Measurements from ENCODE around the gene CFAP92.
A peak's percentile ranks its signal among the peaks of the same experiment; 100 is the strongest.
"Not testable (repeated sequence)": the region's sequence is repeated elsewhere in the genome, so short reads cannot be mapped to it uniquely, and the experiment has no call there.

Gene CFAP92

DNA sequence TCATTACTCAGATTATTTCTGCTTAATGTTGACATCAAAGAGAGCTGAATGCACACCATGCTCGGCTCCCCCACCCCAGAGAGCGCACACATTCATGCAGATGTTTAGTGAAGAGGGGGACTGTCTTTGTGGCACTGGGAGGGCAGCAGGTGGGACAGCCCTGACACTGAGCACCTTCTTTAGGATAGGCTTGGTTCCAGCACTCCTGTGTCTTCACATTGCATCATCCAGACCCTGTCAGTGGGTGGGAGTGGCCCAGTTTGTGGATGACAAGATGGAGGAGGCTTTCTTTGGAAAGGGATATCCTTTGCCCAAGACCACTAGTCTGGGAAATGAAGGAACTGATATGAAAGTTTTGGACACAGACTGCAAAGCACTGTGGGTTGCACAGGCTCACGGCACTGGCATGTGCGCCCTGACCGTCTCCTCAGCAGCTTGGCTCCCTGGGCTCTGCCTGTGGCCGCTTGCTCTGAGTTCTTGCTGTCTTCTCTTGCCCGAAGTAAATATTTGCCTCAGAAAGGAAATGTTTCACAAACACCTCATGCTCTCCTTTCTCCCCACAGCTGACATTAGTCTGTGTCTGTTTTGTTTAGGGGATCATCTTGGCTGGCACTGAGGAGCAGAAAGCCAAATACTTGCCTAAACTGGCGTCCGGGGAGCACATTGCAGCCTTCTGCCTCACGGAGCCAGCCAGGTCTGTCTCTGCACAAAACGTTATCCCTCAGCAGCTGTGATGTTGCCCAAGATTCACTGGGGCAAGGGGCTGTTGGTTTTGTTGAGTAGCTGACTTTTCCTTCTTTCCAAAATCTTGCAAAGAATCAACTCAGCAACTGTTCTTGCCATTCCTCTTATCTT lies 97.8 kb downstream of the CFAP92 start:
- no peak for DNase-seq

DNA sequence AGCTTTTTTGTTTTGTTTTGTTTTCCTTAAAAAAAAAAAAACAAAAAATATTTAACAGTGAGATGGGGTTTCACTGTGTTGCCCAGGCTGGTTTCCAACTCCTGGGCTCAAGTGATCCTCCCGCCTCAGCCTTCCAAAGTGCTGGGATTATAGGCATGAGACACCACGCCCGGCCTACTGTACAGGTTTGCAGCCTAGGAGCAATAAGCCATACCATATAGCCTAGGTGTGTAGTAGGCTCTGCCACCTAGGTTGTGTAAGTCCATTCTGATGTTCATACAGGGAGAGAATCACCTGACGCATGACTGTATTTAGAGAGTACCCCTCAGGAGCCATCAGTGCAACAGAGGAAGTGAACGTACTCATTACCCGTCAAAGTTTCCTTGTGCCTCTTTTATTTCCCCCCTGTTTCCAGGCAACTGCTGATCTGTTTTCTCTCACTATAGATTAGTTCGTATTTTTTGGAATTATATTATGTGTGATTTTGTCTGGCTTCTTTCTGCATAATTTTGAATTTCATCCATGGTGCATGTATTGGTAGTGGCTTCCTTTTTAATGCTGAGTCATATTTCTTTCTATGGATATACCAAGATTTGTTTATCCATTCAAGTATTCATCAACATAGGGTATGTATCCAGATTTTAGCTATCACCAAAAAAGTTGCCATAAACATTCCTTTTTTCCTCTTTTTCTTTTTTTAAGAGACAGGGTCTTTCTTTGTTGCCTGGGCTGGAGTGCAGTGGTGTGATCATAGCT lies 104.6 kb downstream of the CFAP92 start:
- no peak for DNase-seq

DNA sequence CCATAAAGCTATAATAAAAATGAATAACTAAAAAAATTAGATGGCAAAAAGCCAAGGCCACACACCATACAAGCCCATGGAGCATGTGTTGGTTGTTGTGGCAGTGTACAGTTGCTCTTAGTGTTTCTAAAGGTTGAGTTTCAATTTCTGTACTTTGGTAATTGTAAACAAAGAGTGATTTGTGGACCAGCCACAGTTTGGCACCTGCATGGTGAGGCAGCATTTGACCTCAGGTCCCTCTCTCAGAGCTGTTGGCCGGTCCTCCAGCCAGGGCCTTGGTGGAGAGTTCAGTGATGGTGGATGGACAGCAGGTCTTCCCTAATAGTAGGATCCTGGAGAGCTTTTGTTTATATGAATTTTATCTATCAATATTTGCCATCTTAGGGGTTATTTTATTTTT lies 108.9 kb downstream of the CFAP92 start:
- DNase-seq, result no peak

DNA sequence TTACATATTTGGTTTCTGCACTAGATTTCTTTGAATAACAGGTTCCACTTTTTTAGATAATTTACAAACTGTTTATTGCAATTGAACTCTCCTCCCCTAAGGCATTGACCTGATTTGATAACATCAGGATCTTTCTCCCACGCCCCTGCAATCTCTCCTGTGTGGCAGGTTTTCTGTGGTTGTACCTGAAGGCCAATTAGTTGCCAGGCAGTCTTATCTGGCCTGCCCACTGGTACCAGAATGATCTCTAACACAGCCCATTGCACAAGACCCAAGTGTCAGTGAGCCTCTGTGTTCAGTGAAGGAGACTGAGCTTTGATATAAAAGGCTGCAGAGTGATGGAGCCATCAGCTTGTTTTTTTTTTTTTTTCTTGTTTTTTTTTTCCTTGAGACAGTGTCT lies 111.2 kb downstream of the CFAP92 start:
- no peak for DNase-seq

DNA sequence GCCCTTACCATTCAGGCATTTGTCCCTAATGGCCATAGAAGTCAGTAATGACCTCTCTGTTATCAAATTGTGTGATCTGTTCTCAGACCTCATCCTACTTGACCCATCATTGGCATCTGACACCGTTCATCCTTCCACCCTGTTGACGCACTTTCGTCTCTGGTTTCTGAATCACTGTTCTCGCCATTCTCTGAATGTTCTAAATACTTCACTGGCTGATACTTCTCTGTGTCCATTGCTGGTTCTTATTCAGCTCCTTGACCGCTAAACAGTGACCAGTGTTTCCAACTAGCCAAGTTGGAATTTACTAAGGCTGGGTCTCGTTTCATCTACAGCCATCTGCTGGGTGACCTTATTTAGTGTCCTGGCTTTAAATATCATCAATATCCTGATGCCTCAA lies 112.3 kb downstream of the CFAP92 start:
- DNase-seq, result no peak

DNA sequence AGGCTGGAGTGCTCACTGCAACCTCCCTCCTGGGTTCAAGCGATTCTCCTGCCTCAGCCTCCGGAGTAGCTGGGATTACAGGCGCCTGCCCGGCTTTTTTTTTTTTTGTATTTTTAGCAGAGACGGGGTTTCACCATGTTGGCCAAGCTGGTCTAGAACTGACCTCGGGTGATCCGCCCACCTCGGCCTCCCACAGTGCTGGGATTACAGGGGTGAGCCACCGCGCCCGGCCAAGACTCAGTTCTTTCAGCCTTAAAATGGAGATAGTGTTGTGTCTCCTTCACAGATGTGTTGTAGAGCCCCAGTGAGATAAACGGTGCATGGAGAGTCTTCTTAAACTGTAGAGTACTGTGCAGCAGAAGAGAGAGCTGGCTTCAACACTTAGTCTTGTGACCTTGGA lies 113.4 kb downstream of the CFAP92 start:
- not testable (repeated sequence) for DNase-seq

DNA sequence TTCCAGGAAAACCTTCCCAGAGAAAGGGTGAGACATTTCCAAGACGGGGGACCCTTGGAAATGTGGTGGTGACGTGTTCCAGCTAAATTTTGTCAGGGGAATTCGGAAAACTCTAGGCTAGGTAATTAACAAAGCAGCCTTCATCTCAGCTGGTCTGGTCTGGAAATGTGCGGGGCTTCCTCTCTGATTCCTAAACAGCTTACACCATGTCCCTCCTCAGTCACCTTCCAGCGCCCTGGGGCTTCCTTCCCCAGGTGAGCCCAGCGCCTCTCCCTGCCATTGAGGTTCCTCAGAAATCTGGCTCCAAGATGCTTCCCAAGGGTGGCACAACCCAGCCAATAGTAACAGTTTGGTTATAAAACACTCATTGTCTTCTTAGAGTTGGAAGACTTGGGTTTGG lies 113.9 kb downstream of the CFAP92 start:
- no peak for DNase-seq

DNA sequence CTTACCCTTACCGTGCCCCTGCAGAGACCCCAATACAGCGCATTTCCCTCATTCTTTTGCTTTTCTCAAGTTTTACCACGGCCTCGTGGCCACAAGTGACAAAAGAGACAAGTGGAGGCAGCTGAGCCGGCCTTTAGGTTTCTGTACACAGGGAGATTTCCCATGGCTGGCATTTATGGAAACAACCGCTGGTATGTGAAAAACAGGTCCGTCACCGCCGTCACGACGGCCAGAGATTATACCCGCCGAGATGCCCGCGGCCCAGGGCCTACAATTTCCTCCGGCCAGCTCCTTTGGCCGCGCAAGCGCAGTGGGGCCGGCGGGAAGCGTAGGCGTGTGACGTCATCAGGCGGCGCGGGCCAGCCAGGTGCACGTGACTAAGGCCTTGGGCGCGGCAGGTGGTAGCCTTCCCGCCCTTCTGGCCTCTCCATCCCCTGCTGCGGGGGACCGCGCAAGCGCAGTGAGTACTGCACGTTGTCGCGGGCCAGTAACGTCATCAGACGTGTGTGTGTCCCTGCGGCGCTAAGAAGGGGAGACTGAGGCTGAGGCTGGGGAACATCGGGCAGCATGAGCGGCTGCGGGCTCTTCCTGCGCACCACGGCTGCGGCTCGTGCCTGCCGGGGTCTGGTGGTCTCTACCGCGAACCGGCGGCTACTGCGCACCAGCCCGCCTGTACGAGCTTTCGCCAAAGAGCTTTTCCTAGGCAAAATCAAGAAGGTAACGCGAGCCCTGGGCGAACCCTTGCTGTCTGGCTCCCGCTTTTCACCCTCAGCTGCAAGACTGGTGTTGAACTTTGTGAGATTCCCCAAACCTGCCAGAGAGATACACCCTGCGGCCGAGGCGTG lies 114.5 kb downstream of the CFAP92 start, which contains the start of gene ACAD9:
TSS of gene ACAD9 (plus strand) at position 496 of the 845 bp plus-strand sequence. CDS start at position 568, 72 bp downstream.
- peak; percentile 94 to 97 (median 95) for DNase-seq

DNA sequence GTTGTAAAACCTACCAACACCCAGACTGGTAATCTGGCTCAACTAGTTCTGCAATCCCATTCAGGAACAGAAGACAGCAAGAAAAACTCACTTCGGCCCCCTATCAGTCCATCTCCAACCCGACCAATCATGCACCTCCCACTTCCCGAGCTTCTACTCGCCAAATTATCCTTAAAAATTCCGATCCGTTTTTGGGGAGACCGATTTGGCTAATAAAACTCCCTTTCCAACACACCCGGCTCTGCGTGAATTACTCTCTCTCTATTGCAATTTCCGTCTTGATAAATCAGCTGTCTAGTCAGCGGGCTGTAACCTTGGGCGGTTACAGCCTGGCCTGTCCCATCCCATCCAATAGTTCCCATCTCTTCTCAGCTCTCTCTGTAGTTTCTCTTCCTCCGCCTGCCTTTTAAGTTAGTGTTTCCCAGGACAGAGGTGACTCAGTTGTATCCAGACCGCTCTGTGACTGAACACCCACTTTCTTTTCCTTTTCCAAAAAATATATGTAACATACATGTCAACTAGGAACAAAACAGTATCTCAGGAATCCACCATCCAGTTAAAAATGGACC lies 115.2 kb downstream of the CFAP92 start:
- DNase-seq, result no peak

DNA sequence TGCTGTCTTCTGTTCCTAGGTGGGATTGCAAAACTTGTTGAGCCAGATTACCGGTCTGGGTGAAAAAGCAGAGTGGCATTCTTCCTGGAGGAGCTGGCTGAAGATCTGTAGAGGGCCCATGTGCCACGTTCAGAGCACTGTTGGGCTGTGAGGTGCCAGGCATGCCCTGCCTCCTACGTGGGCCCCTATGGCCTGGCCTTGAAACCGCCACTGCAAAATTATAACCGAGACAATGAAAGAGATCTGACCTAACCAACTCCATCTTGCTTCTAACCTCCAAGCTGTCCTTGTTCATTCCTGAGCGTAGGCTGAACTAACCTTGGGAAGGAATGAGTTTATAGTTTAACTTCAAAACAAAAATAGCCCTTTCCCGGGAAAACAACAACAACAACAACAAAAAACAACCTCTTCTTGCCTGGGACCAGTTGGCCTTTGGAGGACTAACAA lies 115.8 kb downstream of the CFAP92 start:
- no peak for DNase-seq

DNA sequence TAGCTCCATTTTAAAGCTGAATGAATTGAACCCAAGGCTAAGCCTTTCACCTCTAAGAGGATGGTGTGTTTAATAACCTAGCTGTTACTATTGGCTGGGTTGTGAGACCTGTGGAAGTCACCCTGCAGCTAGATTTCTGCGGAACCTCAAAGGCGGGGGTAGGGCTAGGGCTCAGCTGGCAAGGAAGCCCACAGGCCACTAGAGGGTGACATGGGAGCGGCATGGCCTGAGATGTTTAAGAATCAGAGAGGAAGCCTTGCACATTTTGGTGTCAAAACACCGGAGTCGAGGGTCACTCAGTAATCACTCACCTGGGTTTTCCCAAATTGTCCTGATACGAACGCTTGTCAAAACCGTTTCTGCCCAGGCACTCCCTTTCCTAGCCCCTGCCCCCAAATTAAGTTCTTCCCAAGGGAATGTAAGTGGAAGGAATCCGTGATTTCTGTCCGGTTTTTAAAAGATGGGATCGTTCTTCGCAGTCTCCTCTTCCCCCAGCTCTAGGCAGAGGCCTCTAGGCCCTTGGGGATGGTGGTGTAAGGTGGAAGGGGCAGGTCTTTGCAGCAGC lies 118.2 kb downstream of the CFAP92 start:
- peak in 2 of 4 experiments; percentile 42 to 57 for DNase-seq

DNA sequence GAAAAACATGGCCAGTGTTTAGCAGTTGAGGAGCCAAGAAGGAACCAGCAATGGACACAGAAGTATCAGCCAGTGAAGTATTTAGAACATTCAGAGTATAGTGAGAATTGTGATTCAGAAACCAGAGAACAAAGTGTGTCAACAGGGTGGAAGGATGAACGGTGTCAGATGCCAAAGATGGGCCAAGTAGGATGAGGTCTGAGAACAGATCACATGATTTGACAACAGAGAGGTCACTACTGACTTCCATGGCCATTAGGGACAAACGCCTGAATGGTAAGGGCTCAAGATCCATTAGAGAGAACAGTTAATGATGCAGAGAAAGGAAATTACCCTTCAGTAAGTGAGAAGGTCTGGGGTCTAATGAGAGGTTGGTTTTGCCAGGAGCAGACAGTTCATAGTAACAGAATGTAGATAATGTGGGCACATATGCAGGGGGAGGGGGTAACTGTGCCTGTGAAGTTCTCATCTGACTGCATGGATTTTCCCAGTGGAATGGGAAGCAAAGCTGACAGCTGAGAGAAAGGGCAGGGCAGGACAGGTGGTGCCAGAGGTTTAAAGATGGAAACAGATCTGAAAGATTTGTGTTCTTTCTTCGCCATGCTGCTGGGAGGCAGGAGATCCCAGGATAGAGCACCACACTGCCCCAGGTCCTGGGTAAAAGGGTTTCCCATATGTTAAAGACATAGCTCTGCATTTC lies 119.2 kb downstream of the CFAP92 start:
- no peak for DNase-seq

DNA sequence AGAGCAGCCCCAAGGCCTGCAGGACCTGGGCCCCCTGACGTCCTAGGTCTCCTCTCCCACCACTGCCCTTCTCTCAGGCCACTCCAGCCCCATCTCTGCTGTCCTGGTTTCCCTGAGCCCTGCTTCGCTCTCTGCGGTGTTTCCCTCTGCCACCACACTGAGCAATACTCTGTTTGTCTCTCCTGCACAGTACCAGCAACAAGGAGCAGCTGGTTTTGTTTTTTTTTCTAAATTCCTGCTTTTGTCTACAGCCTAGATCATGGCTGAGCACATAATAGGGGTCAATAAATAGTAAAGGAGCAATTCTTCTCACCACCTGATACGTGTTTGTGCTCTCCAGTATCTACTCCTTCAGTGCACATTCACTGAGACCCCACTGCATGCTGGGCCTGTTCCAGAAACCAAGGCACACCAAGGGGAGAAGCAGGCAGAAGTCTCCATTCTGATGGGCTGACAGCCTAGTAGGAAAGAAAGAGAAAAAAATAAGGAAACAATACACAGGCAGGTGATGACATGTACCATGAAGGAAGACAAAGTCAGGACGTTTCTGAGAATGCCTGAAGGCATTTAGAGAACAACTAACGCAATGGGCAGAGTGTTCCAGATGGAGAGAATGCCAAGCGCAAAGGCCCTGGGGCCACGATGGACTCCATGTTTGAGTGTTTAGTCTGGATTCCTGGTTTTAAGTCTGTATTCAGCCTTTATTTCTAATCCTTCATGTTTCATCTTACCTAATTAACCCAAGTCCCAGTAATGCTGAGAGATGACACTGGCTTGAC lies 120.4 kb downstream of the CFAP92 start:
- no peak for DNase-seq

DNA sequence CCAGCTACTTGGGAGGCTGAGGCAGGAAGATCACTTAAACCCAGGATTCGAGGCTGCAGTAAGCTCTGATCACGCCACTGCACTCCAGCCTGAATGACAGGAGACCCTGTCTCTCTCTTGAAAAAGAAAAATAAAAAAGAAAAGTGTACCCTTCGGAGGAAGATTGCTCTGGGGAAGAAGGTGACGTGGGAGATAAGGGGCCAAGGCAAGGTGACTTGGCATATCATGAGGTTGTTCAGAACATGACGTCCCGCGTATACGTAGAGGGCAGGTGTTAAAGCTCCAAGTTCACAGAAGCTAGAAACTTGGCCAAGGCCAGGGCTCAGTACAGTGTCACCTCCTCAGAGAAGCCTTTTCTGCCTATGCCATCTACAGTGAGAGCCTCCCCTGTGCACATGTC lies 121.1 kb downstream of the CFAP92 start:
- DNase-seq, result no peak

DNA sequence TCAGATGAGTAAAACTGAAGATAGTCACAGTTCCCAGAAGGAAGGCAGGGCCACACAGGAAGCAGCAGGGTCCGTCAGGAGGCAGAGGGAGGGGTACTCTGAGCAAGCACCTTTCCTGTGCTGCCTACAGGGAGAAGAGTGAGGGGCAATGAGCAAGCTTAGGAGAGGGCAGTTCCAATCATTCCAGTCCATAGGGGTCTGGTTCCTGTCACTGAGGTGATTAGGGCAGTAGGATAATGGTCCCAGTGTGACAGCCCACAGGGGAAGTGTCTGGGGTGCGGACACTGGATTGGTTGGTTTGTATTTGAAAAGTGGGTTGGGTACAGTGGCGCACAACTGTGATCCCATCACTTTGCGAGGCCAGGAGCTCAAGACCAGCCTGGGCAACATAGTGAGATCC lies 121.6 kb downstream of the CFAP92 start:
- DNase-seq, result no peak

DNA sequence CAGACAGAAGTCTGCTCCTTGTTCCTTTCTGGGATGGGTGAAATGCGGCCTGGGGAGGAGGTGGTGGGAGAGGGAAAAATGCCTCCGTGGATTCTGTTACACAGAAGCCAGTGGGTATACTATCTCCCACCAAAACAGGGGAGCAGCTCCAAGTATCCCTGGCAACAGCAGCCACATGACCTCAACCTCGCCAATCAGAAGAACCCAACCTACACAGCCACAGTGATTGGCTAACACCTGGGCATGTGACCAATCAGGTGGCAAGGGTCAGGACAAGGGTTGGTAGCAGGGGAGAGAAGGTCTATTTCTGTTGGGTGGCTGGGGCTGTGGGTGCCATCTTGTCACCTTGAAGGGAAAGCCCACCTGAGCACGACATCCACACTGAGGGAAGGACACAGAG lies 123.5 kb downstream of the CFAP92 start:
- DNase-seq, result no peak

DNA sequence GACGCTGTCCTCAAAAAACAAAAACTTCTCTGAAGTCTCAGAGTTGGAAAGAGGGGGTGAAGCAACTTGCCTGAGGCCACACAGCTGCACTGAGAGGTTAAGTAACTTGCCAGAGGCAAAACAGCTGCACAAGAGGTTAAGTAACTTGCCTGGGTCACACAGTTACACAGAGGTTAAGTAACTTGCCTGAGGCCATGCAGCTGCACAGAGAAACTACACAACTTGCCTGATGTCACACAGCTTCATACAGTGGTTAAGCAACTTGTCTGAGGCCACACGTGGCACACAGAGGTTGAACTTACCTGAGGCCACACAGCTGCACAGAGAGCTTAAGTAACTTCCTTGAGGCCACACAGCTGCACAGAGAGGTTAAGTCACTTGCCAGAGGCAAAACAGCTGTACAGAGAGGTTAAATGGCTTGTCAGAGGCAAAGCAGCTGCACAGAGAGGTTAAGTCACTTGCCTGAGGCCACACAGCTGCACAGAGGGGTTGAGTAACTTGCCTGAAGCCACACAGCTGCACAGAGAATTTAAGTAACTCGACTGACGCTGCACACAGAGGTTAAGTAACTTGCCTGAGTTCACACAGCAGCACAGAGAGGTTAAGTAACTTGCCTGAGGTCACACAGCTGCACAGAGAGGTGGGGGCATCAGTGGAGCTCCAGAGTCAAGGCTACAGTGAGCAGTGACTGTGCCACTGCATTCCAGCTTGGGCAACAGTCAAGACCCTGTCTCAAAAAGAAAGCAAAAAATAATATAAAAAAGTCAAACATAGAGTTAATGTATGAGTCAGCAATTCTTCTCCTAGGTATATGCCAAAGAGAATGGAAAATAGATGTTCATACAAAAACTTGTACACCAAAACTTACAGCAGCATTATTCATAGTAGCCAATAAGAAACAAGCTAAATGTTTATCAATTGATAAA lies 126.4 kb downstream of the CFAP92 start:
- no peak for DNase-seq

DNA sequence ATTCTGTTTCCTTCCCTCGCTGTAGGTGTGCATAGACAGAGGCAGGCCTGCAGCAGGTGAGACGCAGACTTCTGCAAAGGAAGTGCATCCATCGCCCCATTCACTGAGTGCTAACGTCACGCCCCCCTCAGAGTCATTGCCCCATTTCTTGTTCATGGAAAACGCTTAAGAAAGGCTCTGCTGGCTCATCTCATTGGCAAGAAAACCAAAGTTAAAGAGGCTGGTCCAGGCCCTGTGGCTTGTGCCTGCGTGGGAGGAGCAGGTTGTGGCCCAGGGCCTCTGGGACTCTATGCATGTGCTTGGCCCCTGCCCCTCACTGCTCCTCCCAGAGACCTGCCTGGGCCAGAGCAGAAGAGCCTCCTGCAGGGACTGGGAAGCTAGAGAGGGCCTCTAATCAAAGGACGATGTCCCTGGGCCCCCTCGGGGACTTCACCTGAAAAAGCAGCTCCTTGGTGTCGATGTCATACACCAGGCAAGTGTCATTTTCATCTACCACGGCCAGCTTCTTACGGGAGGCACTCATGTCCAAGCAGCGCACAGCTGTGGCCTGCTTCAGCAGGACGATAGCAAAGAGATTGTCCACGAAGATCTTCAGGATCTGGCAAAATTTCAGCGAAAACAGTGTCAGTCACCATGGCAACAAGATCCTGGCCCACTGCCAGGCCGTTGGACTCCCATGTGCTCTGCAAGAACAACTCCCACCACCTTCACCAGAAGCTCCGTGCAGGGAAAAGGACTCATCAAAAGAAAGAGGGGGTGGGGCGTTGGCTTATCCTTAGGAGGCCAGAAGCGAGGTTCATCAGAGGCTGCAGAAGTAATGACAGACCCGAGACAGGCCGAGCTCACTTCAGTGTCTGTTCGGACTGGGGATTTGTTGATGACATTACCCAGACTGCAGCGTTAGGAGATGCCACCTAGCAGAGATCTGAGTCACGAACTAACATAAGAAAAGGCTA lies 128.7 kb downstream of the CFAP92 start:
- DNase-seq, result not testable (repeated sequence)
